GM15510 (cell line): ENCODE results near the gene PFKM.

Experiments used
- POLR2A ChIP-seq: IDR thresholded peaks from 3 replicates; pipeline ENCODE4 v1.6.1; 2011; ENCODE audit warnings: borderline replicate concordance; ENCODE audit not compliant: insufficient read length; ENCODE audit errors: extremely low read depth

Gene PFKM

DNA sequence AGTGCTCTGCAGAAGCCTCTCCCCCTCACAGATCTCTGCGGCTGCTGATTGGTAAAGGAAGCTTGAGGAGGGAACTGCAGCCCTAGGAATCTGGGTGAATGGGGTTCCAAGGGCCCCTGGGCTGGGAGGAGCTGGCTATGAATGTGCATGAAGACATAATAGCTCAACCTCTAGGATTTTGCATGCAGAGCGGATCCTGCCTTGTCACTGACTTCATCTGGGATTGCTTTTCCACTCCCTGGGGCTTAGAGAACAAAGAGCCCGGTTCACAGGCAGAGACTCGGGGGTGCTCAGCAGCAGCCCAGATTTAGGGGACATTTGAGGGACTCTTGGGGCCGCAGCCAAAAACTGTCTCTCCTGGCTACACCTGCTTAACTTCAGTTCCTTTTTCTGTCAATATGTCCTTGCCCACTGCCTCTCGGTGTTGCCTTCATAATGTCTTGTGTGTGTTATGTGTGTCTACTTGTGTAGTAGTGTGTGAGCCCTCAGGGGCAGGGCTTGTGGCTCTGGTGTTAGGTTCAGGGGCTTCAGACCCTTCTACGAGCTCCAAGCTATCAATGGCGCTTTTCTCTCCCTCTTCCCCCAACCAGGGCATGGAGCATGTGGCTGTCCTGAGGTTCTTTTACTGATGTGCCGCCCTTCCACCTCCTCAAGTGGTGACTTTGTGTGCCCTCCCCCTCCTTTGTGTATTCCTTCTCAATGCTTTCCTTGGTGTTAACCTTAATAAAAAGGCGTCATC lies 66.2 kb downstream of the PFKM start:
- TF ChIP-seq POLR2A, result no peak

- TF ChIP-seq POLR2A, result no peak
Observed at GRCh38 chr12:48187916-48188695, 68.9 kb downstream of the PFKM start.

DNA sequence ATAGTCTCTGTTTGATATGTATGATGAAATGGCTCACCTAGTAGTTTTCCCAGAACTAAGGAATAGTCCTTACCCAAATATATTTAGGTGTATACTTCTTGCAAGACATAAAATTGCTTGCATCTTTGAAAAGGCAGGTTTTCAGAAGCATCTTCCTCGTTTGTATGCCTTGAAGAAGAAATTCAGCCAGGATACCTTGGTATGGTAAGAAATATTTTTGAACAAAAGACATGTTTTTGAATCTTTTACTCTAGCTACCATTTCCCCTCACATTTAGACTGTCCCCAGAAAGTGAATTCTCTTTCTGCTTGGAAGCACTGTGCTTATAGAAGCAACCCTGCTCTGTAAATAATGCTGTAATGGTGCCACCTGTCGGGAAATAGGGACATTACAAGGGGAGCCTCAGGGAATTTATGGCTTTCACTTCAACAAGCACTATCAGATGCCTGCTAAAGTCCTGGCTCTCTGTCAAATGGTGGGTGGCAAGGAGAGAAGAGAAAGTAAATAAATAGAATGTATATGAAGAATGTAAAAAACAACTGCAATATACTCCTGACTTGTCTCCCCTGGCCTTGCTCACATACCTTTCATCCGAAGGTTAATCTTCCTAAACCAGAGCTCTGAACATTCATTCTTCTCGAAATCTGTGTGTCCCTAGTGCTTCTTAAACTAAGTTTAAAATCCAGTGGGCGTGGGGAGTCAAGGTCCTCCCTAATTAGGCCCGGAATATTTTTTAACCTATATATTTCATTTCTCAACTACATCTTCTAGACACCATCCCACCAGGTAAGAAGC lies 70.4 kb downstream of the PFKM start:
- no peak for TF ChIP-seq POLR2A

GRCh38 chr12:48191096-48191495 lies 71.9 kb downstream of the PFKM start:
- no peak for TF ChIP-seq POLR2A

- no peak for TF ChIP-seq POLR2A
Observed at GRCh38 chr12:48192861-48193260, 73.7 kb downstream of the PFKM start.

GRCh38 chr12:48193623-48194022 lies 74.5 kb downstream of the PFKM start:
- TF ChIP-seq POLR2A, result no peak

DNA sequence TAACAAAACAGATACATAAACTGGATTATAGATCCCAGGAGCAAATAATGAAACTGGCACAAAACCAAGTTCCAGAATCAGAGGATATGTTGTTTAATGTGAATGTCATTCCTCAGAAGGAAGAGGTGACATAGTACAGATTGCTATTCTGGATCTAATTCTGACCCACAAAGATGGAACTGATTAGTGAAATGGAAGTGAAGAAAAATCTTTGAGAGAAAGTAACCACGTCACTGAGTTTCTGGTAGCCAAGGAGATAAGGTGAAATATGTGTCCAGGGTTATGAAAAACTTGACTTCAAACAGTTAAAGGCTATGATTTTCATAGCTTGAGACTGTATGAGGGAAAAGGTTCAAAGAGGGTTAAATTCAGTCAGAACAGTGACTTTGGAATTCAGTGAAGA lies 75.6 kb downstream of the PFKM start:
- TF ChIP-seq POLR2A, result no peak
